Sciatic nerve (tissue), 2 donors: ENCODE data around the gene ANOS1. TPM values are rescaled to one million over a fixed set of nuclear protein-coding genes. Genes with fewer than 3 reads are reported as not detected.
"Not testable (repeated sequence)": the region's sequence is repeated elsewhere in the genome, so short reads cannot be mapped to it uniquely, and the experiment has no call there.

ENCODE experiments used
- ATAC-seq: fragments of 200-7000 bp; cut with Tn5 transposase; one replicate; pipeline ENCODE4 v1.9.1; 2020; ENCODE audit warnings: mild to moderate bottlenecking, moderate library complexity
- DNase-seq: peaks from one replicate; pipeline ENCODE4 v3.0.0-alpha.2; 2020; ENCODE audit warnings: low spot score
- intact Hi-C: fragments of 100-400 bp; cut with DNase I; formaldehyde crosslinking; loops from one replicate; pipeline ENCODE4 v1.14.2; 2022
- total RNA-seq: library from RNA; stranded (reverse); fragmentation: NEBNext Ultra II Directional; extraction: Animal tissue kit (Norgen Biotek cat#: 25700); gene quantifications from one replicate; pipeline ENCODE4 v1.2.1, GENCODE V29; 2021
- donor health status: DM: no; HTN: no; CAD: no.
- donor health status: DM: no; HTN: no; CAD: no.

The ANOS1 gene
- total RNA-seq, result 11.5 TPM

DNA sequence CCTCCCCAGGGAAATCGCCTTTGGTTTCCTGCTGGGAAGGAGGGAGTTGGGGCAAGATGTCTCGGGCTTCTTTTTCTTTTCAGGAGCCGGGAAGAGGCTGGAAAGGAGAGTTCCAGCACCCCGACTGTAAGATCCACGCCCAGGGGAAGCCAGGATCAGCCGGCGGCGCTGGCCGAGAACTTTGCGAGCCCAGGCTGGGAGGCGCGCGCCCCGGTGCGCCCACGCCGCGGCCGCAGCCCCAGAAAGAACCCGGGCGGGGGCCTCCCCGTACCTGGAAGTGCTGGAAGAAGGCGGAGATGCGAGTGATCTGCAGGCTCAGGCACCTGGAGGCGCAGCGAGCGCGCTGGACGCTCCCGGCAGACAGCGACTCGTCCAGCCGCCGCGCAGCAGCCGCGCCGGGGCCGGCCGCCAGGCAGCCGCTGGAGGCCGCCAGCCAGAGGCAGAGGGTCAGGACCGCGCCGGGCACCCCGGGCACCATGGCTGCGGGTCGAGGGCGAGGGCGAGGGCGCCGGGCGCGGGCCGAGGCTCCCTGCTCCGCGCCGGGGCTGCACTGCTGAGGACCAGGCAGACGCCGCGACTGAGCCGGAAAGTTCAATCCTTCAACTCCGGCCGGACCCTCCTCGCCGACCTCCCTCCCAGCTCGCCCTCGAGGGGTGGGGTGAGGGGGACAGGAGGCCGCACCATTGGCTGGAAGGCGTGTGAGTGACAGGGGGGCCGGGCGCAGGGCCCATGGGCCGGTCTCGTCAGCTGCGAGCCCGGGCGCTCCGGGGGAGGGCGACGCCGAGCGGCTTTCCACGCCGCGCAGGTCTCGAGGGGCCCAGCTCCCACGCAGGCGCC lies at the start of gene ANOS1:
Gene ANOS1, minus strand, starts transcription at position 579 of the 837 bp plus-strand sequence. Its CDS starts 101 bp downstream, at position 478.
- intact Hi-C loops, result no loop called here
- ATAC-seq (peak; percentile 94), DNase-seq (peak; percentile 79)

DNA sequence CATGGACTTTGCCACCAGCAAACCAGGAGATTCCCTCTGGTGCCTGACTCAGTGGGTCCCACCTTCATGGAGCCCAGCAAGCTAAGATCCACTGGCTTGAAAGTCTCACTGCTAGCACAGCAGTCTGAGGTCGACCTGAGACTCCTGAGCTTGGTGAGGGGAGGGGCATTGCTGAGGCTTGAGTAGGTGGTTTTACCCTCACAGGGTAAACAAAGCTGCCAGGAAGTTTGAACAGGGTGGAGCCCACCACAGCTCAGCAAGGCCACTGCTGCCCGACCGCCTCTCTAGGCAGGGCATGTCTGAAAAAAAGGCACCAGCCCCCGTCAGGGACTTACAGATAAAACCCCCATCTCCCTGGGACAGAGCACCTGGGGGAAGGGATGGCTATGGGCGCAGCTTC lies 41.2 kb upstream of the ANOS1 start:
- intact Hi-C loops, result no loop called here
- DNase-seq (no peak), ATAC-seq (no peak)

- DNase-seq, result no peak
- intact Hi-C loops, result no loop called here
- ATAC-seq, result no peak
These were observed 28.1 kb upstream of the ANOS1 start for GRCh38 chrX:8760021-8760420.

DNA sequence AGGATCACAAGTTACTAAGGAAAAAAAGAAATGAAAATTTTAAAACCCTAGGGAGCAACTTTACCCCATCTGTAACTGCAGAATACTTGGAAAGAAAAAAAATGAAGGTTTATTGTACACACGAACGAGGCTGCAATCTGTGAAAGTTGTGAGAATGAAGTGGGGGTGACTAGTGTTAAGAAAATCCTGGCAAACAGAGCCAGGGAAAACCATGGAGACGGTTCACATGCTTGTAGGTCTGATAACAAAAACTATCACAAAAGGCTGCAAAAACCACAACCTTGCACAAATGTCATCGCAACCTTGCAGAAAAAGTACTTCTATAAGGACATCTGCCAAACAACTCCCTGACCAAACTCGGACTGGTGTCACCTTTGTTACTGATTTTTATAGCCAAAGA lies 26.8 kb upstream of the ANOS1 start:
- intact Hi-C loops, ATAC-seq, DNase-seq: not testable (repeated sequence)

GRCh38 chrX:8757609-8758389 lies 25.9 kb upstream of the ANOS1 start:
- intact Hi-C loops, ATAC-seq, DNase-seq: not testable (repeated sequence)

- intact Hi-C loops, result no loop called here
- DNase-seq (no peak), ATAC-seq (no peak)
These were observed 23.9 kb upstream of the ANOS1 start for GRCh38 chrX:8755813-8756212.

- DNase-seq (no peak), ATAC-seq (no peak)
- intact Hi-C loops, result no loop called here
These were observed 23.2 kb upstream of the ANOS1 start for GRCh38 chrX:8755116-8755515.

- intact Hi-C loops, result no loop called here
- no peak for ATAC-seq
- DNase-seq, result no peak
These were observed 17.8 kb upstream of the ANOS1 start for GRCh38 chrX:8749697-8750096.

GRCh38 chrX:8748855-8749254 lies 16.9 kb upstream of the ANOS1 start:
- intact Hi-C loops, result no loop called here
- no peak for DNase-seq
- ATAC-seq, result no peak

- ATAC-seq, result no peak
- peak; percentile 77 for DNase-seq
- intact Hi-C loops, result no loop called here
These were observed 11.3 kb upstream of the ANOS1 start for GRCh38 chrX:8743126-8743732.

DNA sequence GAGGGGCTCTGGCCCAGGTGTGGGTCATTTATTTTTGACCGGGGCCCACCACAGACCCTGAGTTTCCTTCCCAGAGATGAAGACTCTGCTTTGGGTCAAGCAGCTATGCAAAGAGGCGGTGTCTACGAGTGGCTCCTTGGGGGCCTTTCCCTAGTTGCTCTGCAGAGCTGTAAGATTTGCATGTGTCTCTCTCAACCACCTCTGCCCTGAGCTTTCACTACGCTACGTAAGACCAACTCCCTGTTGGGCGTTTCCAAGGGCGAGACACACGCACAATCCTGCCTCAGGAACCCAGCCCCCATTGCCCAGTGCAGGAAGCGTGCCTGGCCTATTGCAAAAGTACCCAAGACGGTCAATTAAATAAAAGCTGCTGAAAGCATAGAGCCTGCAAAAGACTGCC lies 10.0 kb upstream of the ANOS1 start:
- intact Hi-C loops, result no loop called here
- no peak for ATAC-seq
- DNase-seq, result no peak

DNA sequence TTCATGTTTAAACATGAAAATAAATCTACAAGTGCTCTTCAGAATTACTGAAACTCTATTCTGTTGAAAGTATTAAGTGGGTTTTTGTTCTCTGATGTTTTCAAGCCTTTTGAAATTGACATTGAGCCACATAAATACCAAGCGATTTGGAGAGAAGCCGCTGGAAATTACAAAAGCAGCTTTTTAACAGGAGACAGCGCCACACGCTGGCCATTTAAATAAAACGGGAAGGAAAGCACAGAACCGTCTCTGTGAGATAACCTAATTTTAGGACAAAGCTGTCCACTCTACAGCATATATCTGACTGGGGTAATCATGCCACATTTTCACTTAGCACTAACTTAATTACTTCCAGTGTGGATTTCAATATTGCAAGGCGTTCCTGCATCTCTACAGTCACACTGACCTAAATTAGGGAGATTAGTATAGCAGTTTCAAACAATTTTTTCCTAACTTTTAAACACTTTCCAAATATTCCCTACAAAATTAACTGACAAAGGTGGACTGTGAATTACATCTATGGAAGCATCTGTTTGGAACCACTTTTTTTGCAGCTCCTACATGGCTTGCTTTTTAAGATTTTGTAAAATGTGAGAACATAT lies 6.8 kb upstream of the ANOS1 start:
- intact Hi-C loops, result no loop called here
- DNase-seq, result peak; percentile 74
- ATAC-seq, result peak; percentile 48

DNA sequence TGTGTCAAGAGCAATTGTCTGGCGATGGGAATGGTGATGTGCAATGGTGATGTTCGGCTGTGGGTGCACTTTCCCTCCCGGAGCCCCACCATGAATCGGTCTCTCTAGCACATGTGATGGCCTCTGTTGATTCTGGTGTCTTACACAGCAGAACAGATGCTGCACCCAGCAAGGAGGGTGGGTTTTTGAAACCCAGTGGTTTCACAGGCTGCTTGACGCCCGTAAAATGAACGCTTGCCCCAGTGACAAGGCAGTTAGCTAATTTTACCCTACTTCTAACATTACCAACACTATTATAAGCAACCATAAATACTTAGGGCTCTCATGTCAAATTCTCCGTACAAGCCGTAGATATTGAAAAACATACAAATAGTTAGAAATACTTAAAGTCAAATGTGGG lies 5.9 kb upstream of the ANOS1 start:
- intact Hi-C loops, result no loop called here
- DNase-seq, result no peak
- no peak for ATAC-seq

DNA sequence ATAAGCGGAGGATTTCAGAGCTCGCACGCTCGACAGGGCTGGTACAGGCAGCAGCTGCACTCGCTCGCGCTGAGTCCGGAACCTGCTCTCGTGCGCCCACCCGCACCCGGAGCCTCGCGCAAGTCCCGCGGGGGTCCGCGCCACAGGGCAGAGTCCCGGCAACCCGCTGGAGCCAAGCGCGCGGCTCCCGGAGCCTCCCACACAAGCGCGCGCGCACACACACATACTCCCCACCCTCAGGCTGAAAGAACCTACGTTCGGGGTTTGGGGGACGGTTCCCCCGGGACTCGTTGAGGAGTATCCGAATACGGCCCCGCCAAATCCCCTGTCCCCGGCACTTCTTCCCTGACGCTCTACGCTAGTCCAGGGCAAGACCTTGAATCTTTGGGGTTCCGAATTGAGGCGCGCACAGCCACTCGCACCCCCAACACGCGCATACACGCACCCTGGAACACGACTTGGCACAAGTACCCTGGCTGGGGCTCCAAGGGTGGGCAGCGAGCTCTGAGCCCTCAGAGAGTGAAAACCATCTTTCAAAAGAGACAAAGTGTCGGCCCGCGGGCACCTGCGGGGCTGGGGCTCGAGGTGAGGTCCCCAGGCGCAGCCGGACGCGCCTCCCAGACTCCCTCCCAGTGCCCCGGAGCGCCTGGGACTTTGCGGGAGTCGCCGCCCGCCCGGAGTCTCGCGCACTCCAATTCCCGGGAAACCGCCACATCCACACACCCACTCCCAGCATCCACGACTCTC lies 952 bp downstream of the ANOS1 start:
- intact Hi-C loops, result no loop called here
- DNase-seq (no peak), ATAC-seq (no peak)

DNA sequence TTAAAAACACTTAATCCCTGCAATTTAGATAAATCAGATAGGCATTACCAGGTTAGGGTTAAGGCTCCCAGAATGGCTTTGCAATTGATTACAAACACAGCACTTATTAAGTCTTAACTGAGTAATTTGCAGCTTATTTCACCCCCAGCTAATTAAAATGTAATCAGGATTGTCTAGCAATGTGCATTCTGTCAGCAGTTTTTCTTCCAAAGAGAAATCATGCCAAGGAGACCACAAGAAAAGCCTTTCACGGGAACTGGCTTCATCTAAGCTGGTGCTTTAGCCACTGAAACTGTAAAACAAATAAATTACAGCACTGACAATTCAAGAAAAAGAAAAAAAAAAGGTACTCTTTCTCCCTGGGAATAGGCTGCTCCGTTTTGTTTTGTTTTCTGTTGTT lies 2.1 kb downstream of the ANOS1 start:
- no peak for DNase-seq
- intact Hi-C loops, result no loop called here
- no peak for ATAC-seq

DNA sequence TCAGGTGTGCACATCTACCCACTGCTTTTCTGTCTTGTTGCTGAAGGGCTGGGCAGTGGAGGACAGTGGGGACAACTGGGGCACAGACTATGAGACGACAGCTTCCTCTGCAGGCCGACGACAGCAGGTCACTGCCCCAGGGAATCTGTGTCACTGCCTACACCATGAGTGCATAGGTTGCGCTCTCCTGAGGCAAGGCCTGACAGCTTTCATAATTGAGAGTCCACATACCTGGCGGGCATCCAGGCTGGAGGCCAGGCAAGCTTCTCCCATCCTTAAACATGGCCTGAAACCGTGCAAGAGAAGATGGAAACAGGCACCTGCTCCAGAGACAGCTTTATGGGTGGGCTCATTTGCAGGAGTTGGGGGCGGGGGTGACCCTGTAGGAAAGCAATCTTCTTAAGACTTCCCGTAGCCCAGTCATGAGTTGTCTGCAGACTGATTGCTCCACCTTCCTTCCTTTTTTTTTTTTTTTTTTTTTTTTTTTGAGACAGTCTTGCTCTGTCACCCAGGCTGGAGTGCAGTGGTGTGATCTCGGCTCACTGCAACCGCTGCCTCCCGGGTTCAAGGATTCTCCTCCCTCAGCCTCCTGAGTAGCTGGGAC lies 2.9 kb downstream of the ANOS1 start:
- intact Hi-C loops, result no loop called here
- ATAC-seq, result no peak
- no peak for DNase-seq

DNA sequence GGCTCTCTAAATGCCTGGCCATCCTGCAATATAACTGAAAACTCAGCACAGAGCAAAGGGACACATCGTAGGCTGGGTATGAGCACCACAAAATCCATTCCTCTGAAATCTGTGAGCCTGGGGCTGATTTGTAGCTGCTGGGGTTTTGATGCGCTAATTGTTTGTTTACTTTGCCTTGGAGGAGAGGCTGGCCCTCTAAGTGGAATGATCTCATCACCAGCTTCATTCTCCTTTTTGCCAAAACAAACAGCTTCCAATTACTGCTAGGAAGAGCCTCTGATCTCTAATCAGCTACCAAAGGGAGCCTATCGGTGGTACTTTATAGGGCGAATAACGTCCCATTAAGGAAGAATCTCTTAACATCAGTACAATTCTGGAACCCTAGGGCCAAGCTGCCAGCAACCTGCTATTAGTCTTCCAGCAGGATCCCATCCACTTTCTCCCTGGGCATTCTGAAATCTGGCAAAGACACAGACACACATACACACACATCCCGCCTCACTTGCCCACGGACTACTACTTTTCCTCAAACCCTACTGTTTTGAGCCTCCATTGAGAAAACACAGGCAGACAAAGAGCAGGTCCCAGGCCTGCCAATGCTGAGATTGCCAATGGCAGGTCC lies 5.8 kb downstream of the ANOS1 start:
- ATAC-seq (peak; percentile 33), DNase-seq (no peak)
- intact Hi-C loops, result no loop called here

DNA sequence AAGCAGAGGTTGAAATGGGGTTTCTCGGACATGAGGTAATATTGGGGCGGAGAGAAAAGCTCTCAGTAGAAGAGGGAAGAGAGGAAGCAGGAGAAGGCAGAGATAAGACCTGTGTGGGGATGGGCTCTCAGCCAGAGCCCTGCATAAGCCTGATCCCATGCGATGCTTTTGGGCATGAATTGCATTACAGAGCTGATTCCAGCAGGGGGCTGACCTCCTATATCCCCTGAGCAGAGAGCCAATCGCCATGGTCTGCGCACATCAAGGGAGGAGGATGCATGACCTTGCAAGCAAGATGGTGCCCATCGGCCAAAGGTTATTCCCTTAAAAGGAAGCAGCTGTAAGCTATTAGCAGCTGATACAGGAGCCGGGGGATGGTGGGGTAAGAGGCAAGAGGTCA lies 7.6 kb downstream of the ANOS1 start:
- no peak for DNase-seq
- intact Hi-C loops, result no loop called here
- ATAC-seq, result no peak
